OCI-LY7 (cell line): ENCODE results near the gene SH3TC2. TPM values are rescaled to one million over a fixed set of nuclear protein-coding genes. Genes with fewer than 3 reads are reported as not detected.

ENCODE experiments used
- BruUV-seq: library from RNA; stranded (reverse); fragments of 400-500 nt; replicated peaks from 2 replicates; lab custom pipeline; 2021; lab: Mats Ljungman, UMichigan
- CTCF ChIA-PET: fragments of 300-600 bp; sonication (Branson Sonifier 250); formaldehyde crosslinking; loops from one replicate; lab custom pipeline; 2022; ENCODE audit warnings: antibody characterized with exemption; ENCODE audit not compliant: unreplicated experiment; lab: Charles Lee
- POLR2A ChIA-PET: fragments of 300-600 bp; sonication (Branson Sonifier 250); formaldehyde crosslinking; loops from one replicate; lab custom pipeline; 2022; ENCODE audit warnings: antibody characterized with exemption; lab: Charles Lee
- DNase-seq: peaks from one replicate; pipeline ENCODE4 v3.0.0-alpha.2; 2015; ENCODE audit warnings: low spot score
- H2AFZ ChIP-seq: fragments of 200-600 bp; sonication (generic), shearing (Covaris generic); 2 replicates; pipeline ENCODE4 v1.6.1; 2014; ENCODE audit warnings: mild to moderate bottlenecking, antibody characterized with exemption, low read length, moderate library complexity
- H3K27ac ChIP-seq: fragments of 200-600 bp; sonication (generic); 2 replicates; pipeline ENCODE4 v1.5.1; 2014; ENCODE audit warnings: mixed run types, low read depth, mild to moderate bottlenecking, moderate library complexity, low read length, inconsistent platforms; ENCODE audit not compliant: poor library complexity, severe bottlenecking
- H3K36me3 ChIP-seq: fragments of 200-600 bp; sonication (generic); 2 replicates; pipeline ENCODE4 v1.6.1; 2014; ENCODE audit warnings: mild to moderate bottlenecking, antibody characterized with exemption, low read length, moderate library complexity, mixed read lengths; ENCODE audit not compliant: insufficient read depth
- H3K4me1 ChIP-seq: fragments of 200-600 bp; sonication (generic); 2 replicates; pipeline ENCODE4 v1.5.1; 2014; ENCODE audit warnings: mild to moderate bottlenecking, low read length; ENCODE audit not compliant: insufficient read depth, poor library complexity, severe bottlenecking
- H3K4me2 ChIP-seq: fragments of 200-600 bp; sonication (generic); 2 replicates; pipeline ENCODE4 v1.6.1; 2014; ENCODE audit warnings: mild to moderate bottlenecking, low read length
- H3K4me3 ChIP-seq: fragments of 200-600 bp; sonication (generic); 2 replicates; pipeline ENCODE4 v1.5.1; 2014; ENCODE audit warnings: mild to moderate bottlenecking, low read depth, low read length; ENCODE audit not compliant: poor library complexity, severe bottlenecking
- H3K79me2 ChIP-seq: fragments of 200-600 bp; sonication (generic); 2 replicates; pipeline ENCODE4 v1.6.1; 2016; ENCODE audit warnings: low read depth, mild to moderate bottlenecking, low read length, moderate library complexity, mixed read lengths; ENCODE audit not compliant: insufficient read depth
- H3K9me2 ChIP-seq: fragments of 200-600 bp; sonication (generic); 2 replicates; pipeline ENCODE4 v1.6.1; 2016; ENCODE audit warnings: mild to moderate bottlenecking, low read length, mixed read lengths; ENCODE audit not compliant: insufficient read depth
- H3K9me3 ChIP-seq: fragments of 200-600 bp; sonication (generic); 2 replicates; pipeline ENCODE4 v1.6.1; 2014; ENCODE audit warnings: mild to moderate bottlenecking, mixed run types, low read length, mixed read lengths
- H4K20me1 ChIP-seq: fragments of 200-600 bp; sonication (generic); 2 replicates; pipeline ENCODE4 v1.6.1; 2014; ENCODE audit warnings: mild to moderate bottlenecking, antibody characterized with exemption, low read length, moderate library complexity, mixed read lengths; ENCODE audit not compliant: insufficient read depth
- EZH2phosphoT487 ChIP-seq: fragments of 200-600 bp; sonication (generic); IDR thresholded peaks from 2 replicates; pipeline ENCODE4 v1.6.1; 2018; ENCODE audit warnings: low read depth, borderline replicate concordance, mild to moderate bottlenecking, mixed run types, antibody characterized with exemption, low read length, moderate library complexity, mixed read lengths
- intact Hi-C: fragments of 100-400 bp; cut with micrococcal nuclease; formaldehyde crosslinking; loops from one replicate; pipeline ENCODE4 v1.10.0; 2022; ENCODE audit not compliant: unreplicated experiment
- total RNA-seq, 2 experiments: library from RNA; depleted of rRNA in 1 of 2; stranded (reverse); fragments of >200 nt in 1 of 2; shearing (Covaris generic) in 1 of 2; gene quantifications; 2 replicates each; pipeline ENCODE4 v1.2.3, GENCODE V29; 2014 to 2022
- TF ChIP-seq, protein P1 (sequence below): fragments of 200-600 bp; sonication (generic); conservative IDR thresholded peaks from 2 replicates; pipeline ENCODE4 v1.5.1; 2014; ENCODE audit warnings: mild to moderate bottlenecking, antibody characterized with exemption, low read length, moderate library complexity, mixed read lengths

The SH3TC2 gene
- total RNA-seq, 2 experiments from 2014 or later: not detected

DNA sequence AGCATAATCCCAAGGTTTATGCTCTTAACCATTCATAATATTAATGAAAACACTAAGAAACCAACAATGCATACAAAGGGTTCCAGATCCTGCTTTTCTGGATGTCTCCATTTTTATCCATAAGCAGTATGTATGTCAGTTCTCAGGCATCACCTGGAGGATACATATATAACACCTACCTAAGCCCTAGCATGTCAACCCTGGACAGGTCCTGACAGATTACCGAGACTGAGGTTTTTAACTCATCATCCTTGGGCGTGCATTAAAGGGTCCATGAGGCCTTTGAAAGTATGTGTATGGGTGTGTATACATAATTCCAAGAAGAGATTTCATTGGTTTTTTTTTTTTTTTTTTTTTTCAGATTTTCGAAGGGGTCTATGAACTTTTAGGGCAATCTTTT lies 70.6 kb downstream of the SH3TC2 start:
- no peaks in the 10 kb centered on the region for H3K9me2 ChIP-seq
- TF ChIP-seq EZH2phosphoT487: no peak
- TF ChIP-seq, protein P1, sequence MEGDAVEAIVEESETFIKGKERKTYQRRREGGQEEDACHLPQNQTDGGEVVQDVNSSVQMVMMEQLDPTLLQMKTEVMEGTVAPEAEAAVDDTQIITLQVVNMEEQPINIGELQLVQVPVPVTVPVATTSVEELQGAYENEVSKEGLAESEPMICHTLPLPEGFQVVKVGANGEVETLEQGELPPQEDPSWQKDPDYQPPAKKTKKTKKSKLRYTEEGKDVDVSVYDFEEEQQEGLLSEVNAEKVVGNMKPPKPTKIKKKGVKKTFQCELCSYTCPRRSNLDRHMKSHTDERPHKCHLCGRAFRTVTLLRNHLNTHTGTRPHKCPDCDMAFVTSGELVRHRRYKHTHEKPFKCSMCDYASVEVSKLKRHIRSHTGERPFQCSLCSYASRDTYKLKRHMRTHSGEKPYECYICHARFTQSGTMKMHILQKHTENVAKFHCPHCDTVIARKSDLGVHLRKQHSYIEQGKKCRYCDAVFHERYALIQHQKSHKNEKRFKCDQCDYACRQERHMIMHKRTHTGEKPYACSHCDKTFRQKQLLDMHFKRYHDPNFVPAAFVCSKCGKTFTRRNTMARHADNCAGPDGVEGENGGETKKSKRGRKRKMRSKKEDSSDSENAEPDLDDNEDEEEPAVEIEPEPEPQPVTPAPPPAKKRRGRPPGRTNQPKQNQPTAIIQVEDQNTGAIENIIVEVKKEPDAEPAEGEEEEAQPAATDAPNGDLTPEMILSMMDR: no peak
- H2AFZ ChIP-seq: no peak overlapping the region
- H3K4me2 ChIP-seq: no peak overlapping the region
- H3K27ac ChIP-seq: no peak overlapping the region
- POLR2A ChIA-PET: interaction anchor here (0.8 to 1.0 kb wide), 2 partner anchors 125 to 212 kb away, joined by 3 read pairs; no protein-coding TSS in a partner anchor
- CTCF ChIA-PET: no interaction called here
- intact Hi-C loops: no loop called here
- H4K20me1 ChIP-seq: no peaks in the 10 kb centered on the region
- H3K4me3 ChIP-seq: no peak overlapping the region
- no peaks in the 10 kb centered on the region for H3K9me3 ChIP-seq
- no peaks in the 10 kb centered on the region for H3K36me3 ChIP-seq
- no peaks in the 10 kb centered on the region for H3K4me1 ChIP-seq
- no TSS peak for BruUV-seq
- no peak for DNase-seq
- no peaks in the 10 kb centered on the region for H3K79me2 ChIP-seq

DNA sequence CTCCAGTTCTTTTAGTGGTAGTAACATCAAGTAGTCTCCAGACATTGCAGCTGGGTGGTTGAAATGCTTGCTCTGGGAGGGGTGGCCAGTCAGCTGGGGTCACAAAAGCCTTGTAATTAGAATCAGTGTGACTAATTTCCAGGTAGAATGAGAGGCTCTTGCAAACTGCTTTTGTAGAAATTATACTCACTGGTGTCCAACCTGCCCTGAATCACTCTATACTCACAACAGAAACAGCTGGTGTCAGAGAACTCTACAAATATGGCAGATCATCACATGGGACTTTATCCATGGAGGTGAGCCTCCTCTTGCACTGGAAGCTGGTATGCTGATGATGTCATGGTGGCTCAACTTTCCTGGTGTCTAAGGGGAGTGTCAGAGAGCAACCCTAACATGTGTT lies 71.3 kb downstream of the SH3TC2 start:
- TF ChIP-seq, protein P1: no peak
- TF ChIP-seq EZH2phosphoT487: no peak
- H3K9me2 ChIP-seq: no peaks in the 10 kb centered on the region
- H3K9me3 ChIP-seq: no peaks in the 10 kb centered on the region
- H3K4me2 ChIP-seq: no peak overlapping the region
- no peak for DNase-seq
- no peaks in the 10 kb centered on the region for H3K36me3 ChIP-seq
- no TSS peak for BruUV-seq
- no peak overlapping the region for H3K27ac ChIP-seq
- ChIA-PET CTCF (interaction anchor here (0.8 kb wide), 1 partner anchor 25 kb away, joined by 3 read pairs; no protein-coding TSS in a partner anchor), POLR2A (interaction anchor here (1.0 kb wide), 1 partner anchor 126 kb away, joined by 3 read pairs; no protein-coding TSS in a partner anchor)
- H3K4me3 ChIP-seq: no peak overlapping the region
- H3K4me1 ChIP-seq: no peaks in the 10 kb centered on the region
- intact Hi-C loops: no loop called here
- no peaks in the 10 kb centered on the region for H3K79me2 ChIP-seq
- no peak overlapping the region for H2AFZ ChIP-seq
- no peaks in the 10 kb centered on the region for H4K20me1 ChIP-seq

DNA sequence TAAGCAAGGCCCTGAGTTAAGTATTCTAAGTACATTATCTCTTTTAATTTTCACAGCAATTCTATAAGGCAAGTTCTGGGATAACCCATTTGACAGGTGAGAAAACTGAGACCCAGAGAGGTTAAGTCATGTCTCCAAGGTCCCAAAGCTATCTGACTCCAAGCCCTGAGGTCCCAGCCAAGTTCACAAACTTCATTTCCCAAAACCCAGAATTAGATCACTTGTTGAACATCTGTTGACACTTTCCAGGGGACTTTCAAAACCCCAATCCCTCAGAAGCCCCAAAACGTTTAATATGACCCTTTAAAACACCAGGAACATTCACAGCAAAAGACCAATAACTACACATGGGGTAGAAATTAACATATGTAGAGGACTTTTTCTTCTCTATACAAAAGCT lies 72.0 kb downstream of the SH3TC2 start:
- TF ChIP-seq EZH2phosphoT487: no peak
- TF ChIP-seq, protein P1: no peak
- no peak overlapping the region for H3K4me3 ChIP-seq
- BruUV-seq: no TSS peak
- no peaks in the 10 kb centered on the region for H3K9me3 ChIP-seq
- no peak overlapping the region for H3K27ac ChIP-seq
- CTCF ChIA-PET: interaction anchor here (0.5 to 0.8 kb wide), 2 partner anchors 21 to 24 kb away, joined by 3 read pairs; no protein-coding TSS in a partner anchor
- no peaks in the 10 kb centered on the region for H3K4me1 ChIP-seq
- H3K9me2 ChIP-seq: no peaks in the 10 kb centered on the region
- no peak for DNase-seq
- no peak overlapping the region for H3K4me2 ChIP-seq
- H2AFZ ChIP-seq: no peak overlapping the region
- intact Hi-C loops: no loop called here
- POLR2A ChIA-PET: no interaction called here
- no peaks in the 10 kb centered on the region for H3K79me2 ChIP-seq
- no peaks in the 10 kb centered on the region for H4K20me1 ChIP-seq
- H3K36me3 ChIP-seq: no peaks in the 10 kb centered on the region
